GM21717 (cell line): ENCODE measurements around the gene UCKL1.

ENCODE experiments used
- ATAC-seq: cut with Tn5 transposase; IDR thresholded peaks from one replicate; pipeline ENCODE4 v1.9.1; 2021; ENCODE audit warnings: mild to moderate bottlenecking, moderate library complexity; ENCODE audit not compliant: unreplicated experiment

UCKL1 gene

GRCh38 chr20:63894358-63895201, 61.6 kb downstream of the UCKL1 start, which contains the start of gene DNAJC5:
DNAJC5 (plus strand) TSS chr20:63895126; CDS start chr20:63928346, 33,220 bp downstream.
- peak; percentile 51 for ATAC-seq

GRCh38 chr20:63893999-63894357, 62.2 kb downstream of the UCKL1 start:
- no peak for ATAC-seq

GRCh38 chr20:63892402-63892801, 63.8 kb downstream of the UCKL1 start:
- ATAC-seq: no peak

- no peak for ATAC-seq
These were observed 64.9 kb downstream of the UCKL1 start for GRCh38 chr20:63891061-63892002.

- ATAC-seq: no peak
These were observed 65.6 kb downstream of the UCKL1 start for GRCh38 chr20:63890616-63891015.

- no peak for ATAC-seq
These were observed 66.0 kb downstream of the UCKL1 start for GRCh38 chr20:63890201-63890576.
